Astrocyte (in vitro differentiated cells and primary cell): ENCODE results near the gene ECM1.

Source experiments
- CTCF ChIP-seq: IDR thresholded peaks from 2 replicates; pipeline ENCODE4 v1.5.1; 2011; ENCODE audit warnings: low read depth, mild to moderate bottlenecking, inconsistent platforms, low read length, moderate library complexity; ENCODE audit not compliant: insufficient read depth
- EZH2 ChIP-seq: IDR thresholded peaks from 2 replicates; pipeline ENCODE4 v1.6.1; 2012; ENCODE audit warnings: mild to moderate bottlenecking, low read length, inconsistent platforms; ENCODE audit not compliant: insufficient read depth

GRCh38 chr1:150464422-150464826, 43.5 kb upstream of the ECM1 start:
- TF ChIP-seq CTCF (peak; percentile 78), EZH2 (no peak)
